NCI-H510A treated with DMSO at 0.1 percent for 48 hours (cell line): ENCODE measurements around the gene PYGB.

Experiments
- DNase-seq: peaks from one replicate; lab custom pipeline; 2025; lab: John Stamatoyannopoulos, UW

PYGB gene

GRCh38 chr20:25247956-25248785, at the start of gene PYGB:
TSS of gene PYGB (plus strand) at chr20:25248085. CDS start at chr20:25248179, 94 bp downstream.
- DNase-seq: peak; percentile 87

- no peak for DNase-seq
Observed at GRCh38 chr20:25198663-25199383, 49.1 kb upstream of the PYGB start.

- DNase-seq: no peak
Observed at GRCh38 chr20:25199473-25200260, 48.2 kb upstream of the PYGB start.

- DNase-seq: no peak
Observed at GRCh38 chr20:25203089-25203488, 44.8 kb upstream of the PYGB start.

- DNase-seq: no peak
Observed at GRCh38 chr20:25203871-25204320, 44.0 kb upstream of the PYGB start.

GRCh38 chr20:25204550-25205276, 43.2 kb upstream of the PYGB start:
- no peak for DNase-seq

- DNase-seq: no peak
Observed at GRCh38 chr20:25205277-25206062, 42.4 kb upstream of the PYGB start.

- DNase-seq: no peak
Observed at GRCh38 chr20:25206063-25206403, 41.9 kb upstream of the PYGB start.

- no peak for DNase-seq
Observed at GRCh38 chr20:25206548-25206947, 41.3 kb upstream of the PYGB start.

GRCh38 chr20:25207149-25207959, 40.5 kb upstream of the PYGB start:
- DNase-seq: no peak

- DNase-seq: no peak
Observed at GRCh38 chr20:25207960-25208534, 39.8 kb upstream of the PYGB start.

GRCh38 chr20:25209400-25209799, 38.5 kb upstream of the PYGB start:
- no peak for DNase-seq

- DNase-seq: no peak
Observed at GRCh38 chr20:25209911-25210310, 38.0 kb upstream of the PYGB start.

- DNase-seq: no peak
Observed at GRCh38 chr20:25211273-25211672, 36.6 kb upstream of the PYGB start.

GRCh38 chr20:25212242-25212641, 35.6 kb upstream of the PYGB start:
- DNase-seq: no peak

- no peak for DNase-seq
Observed at GRCh38 chr20:25213566-25214425, 34.1 kb upstream of the PYGB start.

- no peak for DNase-seq
Observed at GRCh38 chr20:25214426-25214790, 33.5 kb upstream of the PYGB start.

GRCh38 chr20:25214819-25215218, 33.1 kb upstream of the PYGB start:
- no peak for DNase-seq

GRCh38 chr20:25215521-25215920, 32.4 kb upstream of the PYGB start:
- no peak for DNase-seq
